Fibroblast of the aortic adventitia (primary cell): Measurements from ENCODE around the gene PAX3. TPM values are rescaled to one million over a fixed set of nuclear protein-coding genes. Genes with fewer than 3 reads are reported as not detected.
A peak's percentile ranks its signal among the peaks of the same experiment; 100 is the strongest.

Experiments
- DNase-seq: peaks from one replicate; pipeline ENCODE4 v3.0.0-alpha.2; 2010; ENCODE audit warnings: low read depth
- H3K4me3 ChIP-seq: 2 replicates; pipeline ENCODE4 v1.5.1; 2011; ENCODE audit warnings: low read depth, mild to moderate bottlenecking, control low read depth, low read length, moderate library complexity
- CTCF ChIP-seq: IDR thresholded peaks from 2 replicates; pipeline ENCODE4 v1.5.1; 2011; ENCODE audit warnings: mild to moderate bottlenecking, low read length, control low read depth, inconsistent platforms; ENCODE audit not compliant: insufficient read depth
- total RNA-seq: library from RNA; depleted of rRNA; stranded (reverse); fragments of >200 nt; gene quantifications from 2 replicates; pipeline ENCODE4 v1.2.3, GENCODE V29; 2012; ENCODE audit warnings: low replicate concordance

Gene PAX3
- total RNA-seq, 1 donor: not detected

GRCh38 chr2:222305516-222306392 is 7.0 kb upstream of the PAX3 start:
- TF ChIP-seq CTCF: no peak
- DNase-seq: peak; percentile 18

GRCh38 chr2:222304737-222305515 is 6.1 kb upstream of the PAX3 start:
- H3K4me3 ChIP-seq: peak overlapping the region; percentile 63
- TF ChIP-seq CTCF: no peak
- no peak for DNase-seq

More at GRCh38 chr2:222305516-222306392, 7.0 kb upstream of the PAX3 start:
- peak overlapping the region; percentile 63 for H3K4me3 ChIP-seq

- TF ChIP-seq CTCF: no peak
- no peak overlapping the region for H3K4me3 ChIP-seq
- DNase-seq: no peak
Observed at GRCh38 chr2:222303828-222304736, 5.3 kb upstream of the PAX3 start.

- no peak for TF ChIP-seq CTCF
- no peak overlapping the region for H3K4me3 ChIP-seq
- no peak for DNase-seq
Observed at GRCh38 chr2:222303045-222303827, 4.4 kb upstream of the PAX3 start.

- TF ChIP-seq CTCF: no peak
- H3K4me3 ChIP-seq: no peak overlapping the region
Observed at GRCh38 chr2:222302178-222303018, 3.6 kb upstream of the PAX3 start.

More at GRCh38 chr2:222302178-222303018, 3.6 kb upstream of the PAX3 start:
- no peak for DNase-seq
